CD4-positive, alpha-beta T cell treated with Interleukin-4 for 1 hour (primary cell): ENCODE data around the gene LYRM4.
A peak's percentile ranks its signal among the peaks of the same experiment; 100 is the strongest.

Experiments used
- DNase-seq, 2 donors: peaks; one replicate each; pipeline ENCODE4 v3.0.0-alpha.2; 2020 to 2022

Gene LYRM4

DNA sequence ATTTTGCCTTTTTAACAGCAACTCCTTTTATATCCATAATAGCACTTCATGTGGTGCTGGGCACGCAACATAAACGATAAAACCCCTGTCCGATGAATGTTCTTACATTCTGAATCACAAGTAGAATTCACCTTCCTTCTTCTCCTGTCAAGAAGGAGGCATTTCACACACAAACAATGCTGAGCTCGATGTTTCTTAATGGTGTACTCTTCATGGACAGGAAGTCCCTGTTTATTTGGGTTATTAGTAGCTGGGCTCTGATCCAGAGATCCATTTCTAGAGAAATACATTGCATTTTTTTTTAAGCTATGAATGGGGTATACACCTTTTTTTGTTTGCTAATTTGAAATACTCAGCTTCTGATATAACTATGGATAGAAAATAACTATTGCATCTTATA lies 93.2 kb downstream of the LYRM4 start:
- DNase-seq, result no peak

DNA sequence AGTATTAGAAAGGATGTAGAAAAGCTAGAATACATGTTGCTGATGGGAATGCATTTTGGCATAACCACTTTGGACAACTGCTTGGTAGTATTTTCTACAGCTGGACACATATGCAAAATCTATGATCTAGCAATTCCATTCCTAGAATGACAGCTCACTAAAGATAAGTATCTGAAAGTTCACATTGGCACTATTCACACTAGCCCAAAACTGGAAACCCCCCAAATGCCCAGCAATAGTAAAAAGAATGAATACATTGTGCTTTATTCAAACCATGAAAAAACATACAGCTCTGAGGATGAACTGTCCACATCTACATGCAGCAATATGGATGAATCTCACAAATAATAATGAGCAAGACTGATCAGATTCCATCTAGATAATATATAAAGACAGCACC lies 96.7 kb downstream of the LYRM4 start:
- DNase-seq, result no peak

DNA sequence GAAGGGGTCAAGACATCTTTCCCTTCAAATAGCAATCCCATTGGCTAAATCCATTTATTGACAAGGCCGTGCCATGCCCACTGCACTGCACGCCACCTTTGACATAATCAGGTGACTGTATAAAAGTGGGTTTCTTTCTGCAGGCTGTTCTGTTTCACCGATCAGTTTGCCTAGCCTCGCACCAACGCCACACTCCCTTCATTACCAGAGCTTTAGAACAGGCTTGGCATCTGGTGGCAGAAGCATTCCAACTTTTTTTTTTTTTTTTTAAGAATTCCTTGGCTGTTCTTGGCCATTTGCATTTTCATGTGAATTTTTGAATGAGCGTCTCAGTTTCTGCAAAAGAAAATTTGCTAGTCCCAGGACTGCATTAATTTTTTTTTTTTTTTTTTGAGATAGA lies 97.5 kb downstream of the LYRM4 start:
- no peak for DNase-seq

DNA sequence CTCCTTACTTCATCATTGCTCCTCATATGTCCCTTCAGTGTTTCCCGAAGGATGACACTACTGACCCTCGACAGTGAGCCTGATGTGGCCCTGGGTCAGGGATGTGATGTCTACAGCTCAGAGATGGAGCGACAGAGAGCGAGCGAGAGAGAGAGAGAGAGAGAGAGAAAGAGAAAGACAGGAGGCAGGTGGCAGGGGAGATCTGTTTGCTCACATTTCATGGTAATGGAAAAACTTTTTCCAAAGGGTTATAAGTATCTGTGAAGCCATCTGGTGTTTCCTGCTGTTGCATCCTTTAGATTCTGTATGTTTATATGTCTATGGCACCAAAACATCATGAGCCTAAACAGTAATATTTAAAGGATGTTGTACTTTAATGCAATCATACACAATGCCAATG lies 98.4 kb downstream of the LYRM4 start:
- no peak for DNase-seq

DNA sequence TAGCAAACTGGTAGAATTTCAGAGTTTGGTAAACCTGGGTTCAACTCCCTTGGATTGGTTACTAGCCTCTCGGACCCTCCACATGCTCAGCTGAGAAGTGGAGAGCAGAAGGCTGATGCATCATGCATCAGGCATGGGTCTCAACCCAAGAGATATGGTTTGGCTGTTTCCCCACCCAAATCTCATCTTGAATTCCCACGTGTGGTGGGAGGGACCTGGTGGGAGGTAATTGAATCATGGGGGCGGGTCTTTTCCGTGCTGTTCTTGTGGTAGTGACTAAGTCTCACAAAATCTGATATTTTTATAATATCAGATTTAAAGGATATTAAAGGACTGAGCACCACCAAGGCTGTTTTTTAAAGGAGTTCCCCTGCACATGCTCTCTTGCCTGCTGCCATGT lies 100.5 kb downstream of the LYRM4 start:
- no peak for DNase-seq

DNA sequence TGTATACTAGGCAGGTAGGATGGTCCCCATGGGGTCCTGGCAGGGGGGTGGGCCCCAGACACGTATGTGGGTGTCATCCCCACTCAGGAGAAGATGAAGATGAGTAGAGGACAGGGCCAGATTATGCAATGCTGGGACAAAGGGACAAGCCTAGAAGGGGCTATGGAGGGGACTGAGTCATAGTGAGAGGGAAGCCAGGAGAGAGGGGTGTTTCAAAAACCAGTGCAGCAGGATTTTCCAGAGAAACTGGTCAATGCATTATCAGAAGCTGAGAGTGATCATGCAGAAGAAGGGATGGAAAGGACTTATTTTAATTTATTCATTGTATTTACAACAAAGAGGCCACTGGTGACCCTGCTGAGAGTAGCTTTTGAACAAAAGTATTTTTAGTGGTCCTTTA lies 101.6 kb downstream of the LYRM4 start:
- no peak for DNase-seq

GRCh38 chr6:5158180-5158579 lies 102.6 kb downstream of the LYRM4 start:
- DNase-seq, result no peak

- no peak for DNase-seq
Measured at GRCh38 chr6:5157621-5158138, 103.1 kb downstream of the LYRM4 start.

- DNase-seq, result no peak
Measured at GRCh38 chr6:5156627-5157026, 104.1 kb downstream of the LYRM4 start.

DNA sequence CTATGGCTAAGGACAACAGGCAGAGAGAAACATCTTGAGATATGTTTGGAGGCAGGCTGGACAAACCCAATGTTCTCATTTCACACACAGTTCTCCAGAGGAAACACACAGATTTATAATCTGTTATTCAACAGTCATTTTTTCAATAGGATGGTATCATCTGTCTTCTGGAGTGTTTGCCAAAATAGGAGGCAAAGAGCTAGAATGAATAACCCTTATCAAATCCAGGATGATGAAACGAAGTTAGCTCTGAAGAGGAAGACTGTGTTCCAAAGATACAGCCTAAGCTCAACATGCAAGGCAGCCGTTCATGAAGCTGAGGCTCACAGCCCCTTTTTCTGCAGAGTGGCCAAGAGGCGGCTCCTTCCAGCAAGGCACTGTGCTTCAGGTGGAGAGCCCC lies 104.8 kb downstream of the LYRM4 start:
- no peak for DNase-seq

GRCh38 chr6:5153186-5153585 lies 107.6 kb downstream of the LYRM4 start:
- DNase-seq, result no peak

DNA sequence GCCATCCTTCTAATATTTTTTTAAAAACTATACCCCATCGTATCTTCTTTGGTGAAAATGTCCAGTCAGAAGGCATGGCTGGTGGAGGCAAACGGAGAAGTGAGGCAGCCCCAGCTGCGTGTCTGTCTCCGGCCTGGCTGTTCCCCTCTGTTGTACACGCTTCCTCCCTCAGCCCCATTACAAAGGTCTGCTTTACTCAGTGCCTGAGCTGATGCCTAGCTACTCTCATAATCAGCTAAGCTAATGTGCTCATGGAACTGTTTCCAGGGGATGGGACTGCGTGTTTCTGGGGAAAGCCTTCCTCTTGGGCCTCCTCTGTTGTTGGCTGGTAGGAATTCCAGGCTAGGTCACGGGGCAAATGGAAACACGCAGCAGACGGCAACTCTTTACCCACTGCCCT lies 108.3 kb downstream of the LYRM4 start:
- no peak for DNase-seq

DNA sequence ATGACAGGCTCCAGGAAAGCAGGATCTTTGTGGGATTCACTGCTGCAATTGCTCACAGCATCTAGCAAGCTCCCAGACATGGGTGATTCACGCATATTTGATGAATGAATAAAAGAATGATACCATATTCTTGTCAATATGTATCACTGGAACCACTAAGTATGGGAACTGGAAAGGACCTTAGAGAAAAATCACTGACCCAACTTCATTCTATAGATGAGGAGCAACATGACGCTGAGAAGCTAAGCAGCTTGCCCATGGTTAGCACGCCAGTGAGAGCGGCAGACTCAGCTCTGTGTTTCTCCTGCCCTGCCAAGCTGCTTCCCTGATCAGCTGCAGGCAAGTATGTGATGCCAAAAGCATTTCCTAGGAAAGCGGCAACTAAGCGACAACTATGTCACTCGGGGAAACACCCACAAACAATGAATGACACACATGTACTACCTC lies 108.8 kb downstream of the LYRM4 start:
- no peak for DNase-seq

- DNase-seq, result no peak
Measured at GRCh38 chr6:5151360-5151954, 109.3 kb downstream of the LYRM4 start.

- no peak for DNase-seq
Measured at GRCh38 chr6:5150551-5151075, 110.1 kb downstream of the LYRM4 start.

- DNase-seq, result no peak
Measured at GRCh38 chr6:5149891-5150290, 110.9 kb downstream of the LYRM4 start.

DNA sequence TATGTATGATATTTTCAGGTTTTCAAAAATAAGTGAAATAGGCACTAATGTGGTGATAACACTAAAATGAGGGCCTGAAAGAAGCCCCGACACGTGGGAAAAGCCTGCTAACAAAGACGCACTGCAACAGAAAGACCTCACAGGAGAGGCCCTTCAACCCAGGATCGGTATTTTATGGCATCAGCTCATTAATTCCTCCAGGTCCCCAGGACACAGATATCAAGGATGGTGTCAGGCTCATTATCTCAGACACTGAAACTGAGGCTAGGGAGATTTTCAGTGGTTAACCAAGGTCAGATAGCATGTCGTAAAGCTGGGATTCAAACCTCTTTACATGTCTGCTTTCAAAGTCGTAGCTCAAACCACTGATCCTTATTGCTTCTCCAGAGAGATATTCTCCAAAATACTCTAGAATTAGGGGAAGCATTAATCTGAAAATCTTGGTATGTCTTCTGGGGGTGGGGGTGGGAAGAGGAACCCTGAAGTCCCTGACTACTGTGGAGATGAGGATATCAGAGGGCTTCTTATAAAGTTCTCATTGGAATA lies 111.5 kb downstream of the LYRM4 start:
- DNase-seq, result no peak

DNA sequence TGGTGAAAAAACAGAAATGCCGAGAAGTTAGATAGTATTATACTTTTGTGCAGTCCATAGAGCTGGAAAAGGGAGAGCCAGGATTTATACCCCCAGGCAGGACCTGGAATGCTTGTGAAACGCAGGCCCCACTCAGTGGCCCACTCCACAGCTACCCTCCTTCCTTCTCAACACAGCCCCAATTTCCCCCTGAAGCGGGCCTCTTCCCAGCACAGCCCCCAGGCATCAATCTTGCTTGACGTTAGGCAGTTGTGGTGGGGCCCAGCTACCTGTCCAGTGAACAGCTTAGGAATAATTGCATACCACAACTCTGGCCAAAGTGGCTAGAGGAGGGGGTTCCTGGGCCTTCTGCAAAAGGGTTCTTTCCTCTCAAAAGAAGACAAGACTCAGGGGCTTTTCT lies 114.4 kb downstream of the LYRM4 start:
- no peak for DNase-seq

DNA sequence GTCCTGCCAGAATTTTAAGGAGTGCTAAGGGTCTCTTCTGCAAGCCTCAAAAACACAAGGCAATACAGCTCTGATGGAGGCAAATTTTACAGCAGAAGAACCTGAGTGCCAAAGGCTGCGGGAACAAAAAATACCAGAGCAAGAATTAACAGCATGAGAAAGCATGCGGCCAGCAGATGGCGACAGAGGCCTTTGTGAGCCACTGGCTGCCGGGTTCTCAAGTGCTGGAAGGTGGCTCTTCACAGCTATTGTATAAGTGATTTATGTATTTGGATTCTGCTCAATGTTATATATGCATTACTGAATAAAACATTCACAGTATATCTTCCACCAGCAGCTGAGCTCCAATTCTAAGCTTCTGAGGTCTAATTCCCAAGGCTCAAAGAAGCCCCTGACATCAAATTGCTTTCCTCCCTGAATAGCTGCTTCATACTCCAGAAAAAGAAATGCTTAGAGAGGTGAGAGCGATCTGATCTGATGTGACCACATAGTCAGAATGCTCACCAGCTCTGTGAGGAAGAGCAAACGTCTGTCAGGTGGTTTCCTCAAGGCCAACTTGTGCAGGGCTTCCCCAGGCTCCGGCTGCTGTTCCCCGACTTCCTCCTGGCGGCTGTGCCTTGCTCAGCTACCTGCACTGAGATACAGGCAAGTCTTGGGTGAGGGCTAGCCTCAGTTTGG lies 117.0 kb downstream of the LYRM4 start:
- DNase-seq, result peak; percentile 80 to 83

GRCh38 chr6:5142915-5143314 lies 117.8 kb downstream of the LYRM4 start:
- no peak for DNase-seq

DNA sequence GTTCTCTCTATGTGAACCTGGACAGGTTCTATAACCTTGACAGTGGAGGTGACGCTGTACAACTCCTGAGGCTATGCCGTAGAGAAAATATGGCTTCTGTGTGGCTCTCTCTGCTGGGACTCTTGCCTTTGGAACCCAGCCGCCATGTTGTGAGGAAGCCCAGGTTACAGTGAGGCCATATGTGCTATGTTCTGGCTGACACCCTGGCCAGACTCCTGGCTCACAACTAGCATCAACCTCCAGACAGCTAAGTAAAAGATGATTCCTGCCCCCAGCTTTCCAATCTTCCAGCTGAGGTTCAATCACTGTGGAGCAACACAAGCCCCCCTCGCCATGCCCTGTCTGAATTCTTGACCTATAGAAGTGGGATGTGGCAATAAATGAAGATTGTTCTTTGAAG lies 118.6 kb downstream of the LYRM4 start:
- DNase-seq, result no peak

GRCh38 chr6:5141046-5141445 lies 119.7 kb downstream of the LYRM4 start:
- DNase-seq, result no peak

- DNase-seq, result no peak
Measured at GRCh38 chr6:5139828-5140771, 120.7 kb downstream of the LYRM4 start.
